Glomerular endothelial cell (primary cell): ENCODE measurements around the gene CASK. TPM values are rescaled to one million over a fixed set of nuclear protein-coding genes. Genes with fewer than 3 reads are reported as not detected.

ENCODE experiments used
- DNase-seq: peaks from one replicate; pipeline ENCODE4 v3.0.0-alpha.2; 2011; ENCODE audit warnings: low read depth, low spot score; ENCODE audit errors: extremely low read depth
- total RNA-seq: library from RNA; depleted of rRNA; stranded (reverse); fragments of >200 nt; gene quantifications from 2 replicates; pipeline ENCODE4 v1.2.3, GENCODE V29; 2015

The CASK gene
- total RNA-seq, 1 donor from 2014 or later = 31.0 TPM

DNA sequence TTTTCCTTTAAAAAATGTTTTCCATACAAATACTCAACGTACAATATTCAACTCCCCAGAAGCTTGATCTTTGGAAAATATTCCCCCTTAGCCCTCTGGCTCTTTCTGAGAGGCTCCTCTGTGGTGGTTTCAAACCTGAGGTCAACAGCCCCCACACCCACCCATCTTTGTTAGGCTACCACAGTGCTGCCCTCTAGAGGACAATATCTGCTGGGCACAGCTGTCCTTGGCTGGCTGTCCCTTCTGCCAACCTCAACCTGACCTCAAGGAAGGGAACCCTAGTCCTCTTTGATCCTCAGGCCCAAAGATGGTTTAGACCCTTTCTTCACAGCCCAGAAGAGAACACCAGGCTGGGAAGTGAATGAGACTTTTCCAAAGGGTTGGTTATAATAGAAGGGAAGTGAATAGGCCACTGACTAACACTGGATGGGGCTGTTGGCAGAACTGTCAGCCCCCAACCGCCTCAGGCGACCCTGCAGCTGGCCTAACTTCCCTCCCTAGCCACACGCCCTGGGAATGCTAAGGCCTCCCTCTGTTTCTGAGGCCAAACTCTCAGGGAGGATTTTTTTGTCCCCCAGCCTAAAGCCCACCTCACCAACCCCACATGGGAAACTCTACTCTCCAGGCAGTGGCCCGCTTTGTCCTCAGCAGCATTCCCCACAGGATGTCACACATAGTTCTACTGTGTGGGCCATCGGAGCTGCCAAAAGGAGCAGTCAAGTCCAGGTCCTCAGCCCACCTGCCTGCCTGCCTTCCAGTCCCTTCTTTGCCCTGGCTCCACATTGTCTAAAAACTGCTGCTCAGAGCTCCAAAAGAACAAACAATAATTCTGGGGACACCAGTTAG lies 441.9 kb downstream of the CASK start:
- no peak for DNase-seq

DNA sequence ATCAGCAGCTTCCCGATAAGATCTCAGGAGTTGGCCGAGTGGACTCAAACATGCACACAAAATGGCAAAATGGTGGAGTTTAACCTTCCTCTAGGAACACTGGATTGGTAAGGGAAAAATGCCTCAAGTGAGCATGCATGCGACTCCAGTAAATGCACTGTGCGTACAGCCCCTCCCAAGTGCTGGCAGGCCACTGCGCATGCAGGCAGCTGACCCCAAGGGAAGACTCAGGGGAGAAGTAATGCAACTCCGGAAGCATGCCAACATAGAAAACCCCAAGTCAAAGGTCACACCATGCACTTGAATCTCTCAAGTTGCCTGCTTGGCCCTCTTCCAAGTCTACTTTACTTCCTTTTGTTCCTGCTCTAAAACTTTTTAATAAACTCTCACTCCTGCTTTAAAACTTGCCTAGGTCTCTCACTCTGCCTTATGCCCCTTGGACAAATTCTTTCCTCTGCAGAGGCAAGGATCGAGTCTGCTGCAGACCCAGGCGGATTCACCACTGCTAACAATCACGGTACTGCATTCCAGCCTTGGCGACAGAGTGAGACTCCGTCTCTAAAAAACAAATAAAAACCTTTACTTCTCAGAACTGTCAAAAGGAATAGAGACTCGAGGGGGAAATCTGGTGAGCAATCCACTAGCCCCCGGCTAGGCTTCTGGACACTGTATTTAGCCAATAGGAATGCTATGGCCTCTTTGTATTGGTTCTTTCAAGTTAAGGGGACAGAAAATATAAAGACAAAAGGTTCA lies 442.7 kb downstream of the CASK start:
- no peak for DNase-seq

DNA sequence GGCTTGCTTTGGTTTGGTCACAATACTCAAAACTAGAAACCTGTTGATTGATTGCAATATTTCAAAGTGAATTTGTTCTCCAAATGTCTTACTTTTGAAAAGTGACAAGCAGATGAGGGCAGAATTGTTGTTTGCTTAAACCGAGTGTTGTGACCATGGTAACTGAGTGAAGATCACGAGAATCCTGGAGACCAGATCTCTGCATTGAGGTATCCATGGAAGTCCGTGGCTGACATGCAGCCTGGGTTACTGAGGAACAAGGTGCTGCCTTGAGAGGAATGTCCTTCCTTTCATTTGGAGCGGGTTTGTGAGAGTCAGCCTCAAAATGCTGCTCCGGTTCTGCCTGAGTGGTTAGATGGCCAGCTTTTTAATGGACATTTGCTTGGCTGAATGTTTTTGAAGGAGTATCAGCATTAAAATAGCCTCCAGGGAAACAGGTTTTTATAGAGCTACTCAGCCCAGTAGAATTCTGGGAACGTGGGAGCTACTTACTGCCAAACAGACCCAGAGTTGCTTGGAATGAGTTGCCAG lies 444.9 kb downstream of the CASK start:
- no peak for DNase-seq

DNA sequence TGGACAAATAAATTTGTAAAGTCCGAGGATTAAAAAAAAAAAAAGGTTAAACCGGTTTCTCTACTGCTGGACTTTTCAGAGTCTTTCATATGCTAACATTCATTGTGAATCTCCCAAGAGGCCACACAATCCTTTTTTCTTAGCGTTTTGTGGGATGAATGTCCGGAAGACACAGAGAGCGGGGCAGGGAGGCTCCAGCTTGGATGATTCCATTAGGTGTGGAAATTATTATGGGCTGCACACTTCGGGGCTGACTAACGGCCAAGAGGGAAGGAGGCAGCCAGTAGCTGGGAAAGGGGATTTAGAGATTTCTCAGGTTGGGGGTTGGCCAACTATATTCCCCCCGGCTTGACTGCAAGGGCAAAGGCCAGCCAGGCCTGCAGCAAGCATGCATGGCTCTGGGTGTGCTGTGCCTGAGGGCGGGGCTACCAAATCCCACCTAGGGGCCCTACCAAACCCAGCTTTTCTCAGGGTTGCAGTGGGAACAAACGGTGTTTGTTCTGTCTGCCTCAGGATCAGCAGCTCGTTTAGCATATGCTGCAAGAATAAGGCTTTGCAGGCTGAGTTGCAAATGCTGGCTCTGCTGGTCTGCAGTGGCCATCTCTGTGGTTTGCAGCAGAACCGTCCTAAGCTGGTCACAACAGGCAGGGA lies 447.6 kb downstream of the CASK start:
- DNase-seq = no peak

DNA sequence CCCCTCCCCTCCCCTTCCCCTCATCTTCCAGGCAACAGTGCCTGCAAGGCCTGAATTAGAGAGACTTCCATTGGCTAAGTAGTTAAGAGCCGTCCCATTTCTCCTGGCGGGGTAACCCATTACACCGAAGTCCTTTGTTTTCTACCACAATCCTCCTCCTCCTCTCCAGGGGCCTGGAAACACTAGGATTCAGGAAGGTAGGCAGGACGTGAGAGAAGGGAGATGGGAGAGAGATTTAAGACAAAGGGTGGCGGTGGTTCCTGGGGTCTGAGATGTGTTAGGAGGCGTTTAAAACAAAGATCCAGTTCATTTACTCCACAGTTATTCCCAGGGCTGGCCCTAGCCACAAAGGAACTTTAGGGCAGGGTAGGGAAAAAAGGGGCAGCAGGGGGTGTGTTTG lies 448.2 kb downstream of the CASK start:
- DNase-seq = no peak

DNA sequence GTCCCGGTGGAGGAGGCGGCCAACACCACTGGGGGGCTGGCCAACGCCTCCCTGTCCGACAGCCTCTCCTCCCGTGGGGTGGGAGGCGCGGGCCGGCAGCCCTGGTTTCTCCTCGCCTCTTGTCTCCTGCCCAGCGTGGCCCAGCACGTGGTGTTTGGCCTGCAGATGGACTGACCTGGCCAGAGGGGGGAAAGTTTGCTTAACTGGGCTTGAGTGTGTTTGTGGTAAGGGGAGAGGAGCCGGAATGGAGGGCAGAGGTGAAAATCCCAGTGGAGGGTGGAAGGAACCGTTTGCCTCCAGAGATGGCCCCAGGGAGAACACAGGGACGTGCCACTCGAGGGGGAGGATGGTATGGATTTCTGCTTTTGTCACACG lies 448.6 kb downstream of the CASK start:
- no peak for DNase-seq

DNA sequence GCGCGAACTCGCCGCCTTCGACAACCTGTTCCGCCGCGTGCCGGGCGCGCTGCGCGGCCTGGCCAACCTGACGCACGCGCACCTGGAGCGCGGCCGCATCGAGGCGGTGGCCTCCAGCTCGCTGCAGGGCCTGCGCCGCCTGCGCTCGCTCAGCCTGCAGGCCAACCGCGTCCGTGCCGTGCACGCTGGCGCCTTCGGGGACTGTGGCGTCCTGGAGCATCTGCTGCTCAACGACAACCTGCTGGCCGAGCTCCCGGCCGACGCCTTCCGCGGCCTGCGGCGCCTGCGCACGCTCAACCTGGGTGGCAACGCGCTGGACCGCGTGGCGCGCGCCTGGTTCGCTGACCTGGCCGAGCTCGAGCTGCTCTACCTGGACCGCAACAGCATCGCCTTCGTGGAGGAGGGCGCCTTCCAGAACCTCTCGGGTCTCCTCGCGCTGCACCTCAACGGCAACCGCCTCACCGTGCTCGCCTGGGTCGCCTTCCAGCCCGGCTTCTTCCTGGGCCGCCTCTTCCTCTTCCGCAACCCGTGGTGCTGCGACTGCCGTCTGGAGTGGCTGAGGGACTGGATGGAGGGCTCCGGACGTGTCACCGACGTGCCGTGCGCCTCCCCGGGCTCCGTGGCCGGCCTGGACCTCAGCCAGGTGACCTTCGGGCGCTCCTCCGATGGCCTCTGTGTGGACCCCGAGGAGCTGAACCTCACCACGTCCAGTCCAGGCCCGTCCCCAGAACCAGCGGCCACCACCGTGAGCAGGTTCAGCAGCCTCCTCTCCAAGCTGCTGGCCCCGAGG lies 449.2 kb downstream of the CASK start:
- DNase-seq = no peak

DNA sequence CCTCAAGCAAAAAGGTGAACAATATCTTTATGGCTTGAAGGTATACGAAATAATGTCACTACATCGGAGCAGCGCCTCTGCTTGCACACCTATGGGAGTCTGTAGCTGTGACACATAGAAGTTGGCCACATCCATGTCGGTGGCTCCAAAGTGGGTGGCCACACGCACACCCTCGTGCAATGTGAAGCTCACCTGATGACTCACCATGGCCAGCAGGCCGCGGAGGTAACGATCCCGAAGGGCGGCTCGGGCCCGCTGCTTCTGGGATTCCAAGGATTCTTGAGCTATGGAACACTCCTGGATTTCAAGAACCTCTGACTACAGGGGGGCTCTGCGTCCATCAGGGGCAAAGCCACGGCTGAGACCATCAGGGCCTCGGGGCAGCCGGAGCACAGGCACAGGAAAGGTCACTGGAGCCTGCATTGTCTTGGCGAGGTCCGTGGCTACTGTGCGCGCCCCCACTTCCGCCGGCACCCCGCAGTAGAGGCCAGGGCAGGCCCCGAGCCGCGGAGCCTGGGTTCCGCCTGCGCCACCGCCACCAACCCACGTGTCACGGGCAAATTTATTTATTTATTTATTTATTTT lies 451.0 kb downstream of the CASK start:
- DNase-seq = no peak

DNA sequence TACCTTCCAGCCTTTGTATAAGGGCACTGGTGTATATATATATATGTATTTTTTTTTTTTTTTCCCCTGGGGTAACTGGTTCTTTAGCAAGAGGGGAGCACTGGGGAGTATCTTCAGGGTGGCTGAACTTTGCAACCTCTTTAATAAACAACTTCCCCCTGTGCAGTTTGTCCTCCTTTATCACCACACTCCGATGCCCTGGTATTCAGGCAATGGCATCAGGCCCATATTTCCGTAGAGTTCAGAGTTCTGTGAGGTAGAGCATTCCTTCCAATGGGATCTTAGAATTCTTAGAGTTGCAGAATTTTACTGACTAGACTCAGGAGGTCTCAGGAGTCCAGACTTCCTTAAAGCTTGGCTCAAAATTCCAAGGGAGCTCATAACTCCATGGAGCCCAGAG lies 451.6 kb downstream of the CASK start:
- DNase-seq = no peak

DNA sequence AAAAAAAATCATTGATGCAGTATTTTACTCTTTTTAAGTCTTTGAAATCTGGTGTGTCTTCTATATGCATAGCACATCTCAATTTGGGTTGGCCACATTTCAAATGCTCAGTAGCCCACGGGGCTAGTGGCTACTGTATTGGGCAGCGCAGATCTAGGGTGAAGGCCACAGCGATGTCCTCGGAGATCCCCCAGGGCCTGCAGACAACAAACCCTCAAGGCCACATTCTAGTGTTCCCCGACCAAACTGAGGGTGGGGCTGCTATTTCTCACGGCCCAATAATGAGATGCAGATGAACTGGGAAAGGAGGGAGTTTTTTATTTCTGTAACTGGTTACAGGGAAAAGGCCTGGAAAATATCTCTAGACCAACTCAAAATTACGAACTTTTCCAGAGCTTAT lies 452.6 kb downstream of the CASK start:
- DNase-seq = no peak

DNA sequence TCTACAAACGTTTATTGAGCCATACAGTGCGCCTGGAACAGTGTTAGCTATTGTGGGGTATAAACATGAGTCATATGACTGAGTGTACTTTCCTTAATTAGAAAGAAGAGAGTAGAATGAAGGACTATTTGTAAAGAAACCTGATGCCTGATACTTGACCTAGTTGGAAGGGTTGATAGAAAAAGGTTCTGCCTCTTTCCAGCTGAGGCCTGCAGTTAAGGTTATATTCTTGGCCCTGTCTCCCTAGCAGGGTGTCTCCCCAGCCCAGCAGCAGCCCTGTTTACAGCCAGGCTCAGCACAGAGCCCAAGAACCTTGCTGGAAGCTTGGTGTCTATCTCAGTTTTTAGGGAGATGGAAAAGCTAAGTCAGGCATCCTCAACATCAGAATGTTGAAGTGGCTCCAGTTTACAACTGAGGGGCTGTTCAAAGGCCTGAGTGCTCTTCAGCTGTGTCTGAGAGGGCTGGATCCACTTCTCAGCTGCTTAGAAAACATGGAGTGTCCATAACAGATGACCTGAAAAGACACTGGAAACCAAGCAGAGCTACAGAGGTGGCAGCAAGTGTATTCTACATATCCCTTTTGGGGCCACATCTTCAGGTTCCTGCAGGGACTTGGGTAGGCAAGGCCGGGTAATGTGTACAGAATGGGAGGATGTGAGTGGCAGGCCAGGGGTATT lies 454.6 kb downstream of the CASK start:
- no peak for DNase-seq

Other genes with a start within 250 kb of the CASK start
- gene GPR34, start 234.6 kb downstream of the CASK start, total RNA-seq = not detected in 2 replicates
- gene GPR82, start 199.4 kb downstream of the CASK start, total RNA-seq = not detected in 2 replicates